Glomerular visceral epithelial cell (primary cell): ENCODE results near the gene RNF150.

ENCODE experiments used
- DNase-seq: peaks from one replicate; pipeline ENCODE4 v3.0.0-alpha.2; 2016; ENCODE audit errors: extremely low spot score

Gene RNF150

DNA sequence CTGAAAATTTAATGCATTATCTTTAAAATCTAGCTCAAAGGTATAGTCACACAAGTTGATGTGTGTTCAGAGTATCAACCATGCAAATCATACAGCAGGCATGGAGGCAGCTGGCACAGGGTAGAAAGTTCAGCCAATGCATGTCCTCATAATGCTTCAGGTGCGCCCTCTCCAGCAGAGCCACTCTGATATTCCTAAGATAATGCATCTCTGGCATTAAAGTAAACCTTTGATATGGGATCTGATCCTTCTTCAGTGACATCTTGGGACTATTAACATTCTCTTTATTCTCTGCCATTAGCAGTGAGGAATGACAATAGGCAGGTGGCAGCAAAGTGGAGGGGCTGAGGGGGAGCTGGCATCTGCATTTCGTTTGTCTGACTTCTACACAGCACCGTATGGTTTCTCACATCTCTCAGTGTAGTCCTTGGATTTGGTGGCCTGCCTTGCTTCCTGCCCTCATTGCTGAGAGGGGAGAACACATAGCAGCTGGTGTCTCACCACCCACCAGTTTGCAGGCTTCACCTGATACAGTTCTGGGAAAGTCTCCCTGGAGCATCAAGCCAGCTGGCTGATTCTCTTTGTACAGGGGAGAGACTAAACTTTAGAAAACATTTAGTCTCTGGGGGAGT is 208.4 kb downstream of the RNF150 start:
- no peak for DNase-seq

DNA sequence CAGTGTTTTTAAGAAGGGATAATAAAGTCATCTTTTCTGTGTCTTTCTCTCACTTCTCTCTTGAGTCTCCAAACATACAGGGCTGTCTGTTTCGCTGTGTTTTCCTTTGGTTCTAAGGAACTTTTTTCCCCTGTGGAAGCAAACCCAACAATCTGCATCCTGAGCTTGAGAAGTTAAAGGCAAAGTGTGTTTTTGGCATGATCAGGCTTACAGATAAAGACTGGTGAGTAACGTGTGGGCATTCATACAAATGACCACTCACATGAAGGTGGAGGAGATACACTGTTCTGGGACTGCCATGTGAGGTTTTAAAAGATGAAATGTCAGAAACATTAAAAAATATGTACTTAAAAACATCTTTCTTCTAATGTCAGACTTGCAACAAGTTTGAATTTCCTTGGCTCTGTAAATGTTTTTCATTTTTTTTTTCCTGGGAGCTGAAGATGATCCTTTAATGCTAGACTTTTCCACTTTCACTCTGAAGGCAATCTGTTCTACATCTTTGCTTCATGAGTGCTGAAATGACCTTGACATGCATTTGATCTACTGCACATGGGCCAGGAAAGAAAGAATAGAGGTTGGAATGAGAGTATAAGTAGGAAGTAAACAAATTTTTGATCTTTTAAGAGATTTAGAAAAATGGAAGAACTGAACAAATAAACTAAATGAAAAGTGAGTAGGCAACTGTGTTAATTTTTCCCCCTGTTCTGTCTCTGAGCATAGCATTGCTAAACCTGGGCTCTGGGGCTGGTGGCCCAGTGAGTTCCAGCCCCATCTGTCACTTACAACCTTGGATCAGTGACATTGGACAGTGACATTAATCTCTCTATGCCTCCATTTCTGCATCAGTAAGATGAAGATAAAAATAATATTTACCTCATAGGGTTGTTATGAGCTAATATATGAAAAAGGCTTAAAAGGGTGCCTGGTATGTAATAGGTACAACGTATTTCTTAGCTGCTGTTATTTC is 226.0 kb downstream of the RNF150 start:
- DNase-seq, result no peak

DNA sequence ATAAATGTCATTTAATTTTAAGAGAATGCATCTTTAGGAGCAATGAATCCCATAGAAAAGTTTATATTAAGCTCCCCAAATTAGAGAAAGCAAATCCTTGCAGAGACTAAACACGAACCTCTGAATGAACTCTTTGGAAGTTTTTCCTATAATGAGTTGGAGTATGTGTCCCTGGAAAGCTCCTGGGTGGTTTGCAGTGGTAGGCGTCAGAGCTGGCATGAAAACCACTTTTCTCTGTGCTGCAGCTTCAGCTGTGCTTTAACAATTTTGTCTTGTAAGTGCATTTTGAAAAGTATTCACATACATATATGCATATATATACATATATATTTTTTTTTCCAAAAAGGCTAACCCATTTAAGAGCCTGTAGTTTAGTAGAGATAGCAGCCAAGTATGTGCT is 228.4 kb downstream of the RNF150 start:
- DNase-seq, result no peak

DNA sequence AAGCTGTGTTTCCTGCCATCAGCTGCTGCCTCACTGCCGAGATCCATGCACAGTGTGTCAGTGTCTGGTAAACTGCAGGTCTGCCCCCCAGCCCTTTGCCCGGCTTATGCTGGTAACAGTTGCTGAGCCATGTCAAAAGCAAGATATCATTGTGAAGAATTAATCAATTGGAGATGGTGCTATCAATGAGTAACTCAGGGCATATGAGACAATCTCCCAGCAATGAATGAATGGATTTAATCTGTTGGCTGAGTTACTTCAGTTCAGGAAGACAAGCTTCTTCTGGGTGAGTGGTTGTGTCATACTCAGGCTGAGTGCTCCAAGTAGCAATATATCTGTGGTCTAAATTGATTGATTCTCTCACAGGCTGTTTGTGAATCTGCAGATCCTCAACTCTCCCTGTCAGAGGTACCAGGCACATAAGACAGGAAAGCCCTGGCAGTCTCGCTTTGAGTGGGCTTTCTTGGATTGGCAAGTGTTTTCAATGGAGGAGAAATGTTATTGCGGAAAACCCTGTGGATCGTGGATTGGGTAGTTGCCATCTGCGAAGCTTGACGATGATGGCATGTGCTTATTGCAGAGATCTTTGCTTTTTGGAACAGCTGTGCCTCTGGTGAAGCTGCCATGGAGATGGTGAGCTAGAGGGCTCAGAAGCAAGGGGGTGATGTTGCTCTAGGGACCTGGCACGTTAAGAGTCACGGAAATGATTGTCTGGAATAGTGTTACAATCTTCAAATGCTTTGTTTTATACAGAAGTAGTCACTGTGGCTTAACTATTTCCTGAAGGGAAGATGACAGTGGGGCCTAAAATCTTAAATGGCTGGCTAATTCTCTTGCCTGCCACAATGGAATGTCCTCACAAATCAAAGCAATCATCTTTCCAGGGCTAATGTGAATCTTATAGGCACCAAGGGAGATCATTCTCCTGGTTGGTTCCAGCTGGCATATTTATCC is 229.5 kb downstream of the RNF150 start:
- no peak for DNase-seq

DNA sequence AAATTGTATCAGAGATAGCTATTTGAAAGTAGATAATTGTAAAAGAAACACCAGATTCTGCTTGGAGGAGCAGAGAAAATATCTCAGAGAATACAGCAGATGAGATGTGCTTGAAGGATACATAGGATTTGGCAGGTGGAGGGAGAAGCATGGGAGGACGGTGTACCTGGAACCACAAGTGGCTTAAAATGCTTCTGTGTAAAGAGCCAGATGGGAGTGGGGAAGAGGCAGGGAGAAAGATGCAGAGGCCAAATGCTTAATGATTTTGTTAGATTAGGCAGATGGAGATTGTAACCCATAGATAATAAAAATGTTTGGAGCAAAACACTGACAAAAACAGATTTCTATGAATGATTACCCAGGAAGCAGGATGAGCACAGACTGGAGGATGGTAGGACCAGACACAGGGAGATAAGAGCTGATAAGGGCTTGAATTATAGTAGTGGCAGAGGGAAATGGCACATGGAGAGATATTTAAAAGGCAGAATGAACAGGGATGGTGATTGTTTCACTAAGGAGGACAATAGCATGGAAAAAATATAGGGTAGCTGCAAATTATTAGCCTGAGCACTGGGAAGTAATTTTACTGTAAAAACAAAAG is 231.4 kb downstream of the RNF150 start:
- DNase-seq, result no peak

DNA sequence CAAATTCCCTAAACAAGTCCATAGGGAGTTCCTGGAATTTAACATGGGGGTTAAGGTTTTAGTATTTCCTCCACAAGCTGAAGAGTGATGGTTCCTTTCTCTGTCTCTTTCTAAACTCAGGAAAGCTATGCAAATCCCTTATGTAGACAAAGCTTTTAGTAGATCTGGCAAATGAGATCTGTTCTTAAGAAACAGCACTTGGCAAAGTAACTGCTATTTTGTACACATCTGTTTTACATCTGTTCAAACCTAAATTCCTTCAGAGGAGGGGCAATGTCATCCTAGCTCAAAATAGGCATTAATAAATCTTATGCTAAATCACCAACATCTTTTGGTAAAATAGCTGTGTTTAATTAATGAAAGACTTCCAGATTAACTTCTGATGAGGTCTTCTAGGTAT is 239.3 kb downstream of the RNF150 start:
- DNase-seq, result no peak

DNA sequence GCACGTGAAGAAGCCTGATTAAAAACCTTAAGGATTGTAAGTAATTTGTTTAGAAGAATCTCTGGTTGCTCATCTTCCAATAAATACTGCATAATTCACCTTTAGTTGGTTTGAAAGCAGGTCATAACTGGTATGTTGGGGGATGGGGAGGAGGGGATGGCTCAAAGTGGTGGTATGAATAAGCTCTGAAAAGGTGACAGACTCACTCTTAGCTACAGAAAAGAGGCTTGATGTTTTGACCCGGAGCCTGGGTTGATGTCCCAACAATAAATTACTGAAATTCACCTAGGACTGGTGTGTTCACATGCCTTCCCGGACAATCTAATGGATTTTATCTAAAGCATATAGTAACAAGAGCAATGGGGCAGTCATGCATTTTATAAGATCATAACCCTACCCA is 245.2 kb downstream of the RNF150 start:
- no peak for DNase-seq

DNA sequence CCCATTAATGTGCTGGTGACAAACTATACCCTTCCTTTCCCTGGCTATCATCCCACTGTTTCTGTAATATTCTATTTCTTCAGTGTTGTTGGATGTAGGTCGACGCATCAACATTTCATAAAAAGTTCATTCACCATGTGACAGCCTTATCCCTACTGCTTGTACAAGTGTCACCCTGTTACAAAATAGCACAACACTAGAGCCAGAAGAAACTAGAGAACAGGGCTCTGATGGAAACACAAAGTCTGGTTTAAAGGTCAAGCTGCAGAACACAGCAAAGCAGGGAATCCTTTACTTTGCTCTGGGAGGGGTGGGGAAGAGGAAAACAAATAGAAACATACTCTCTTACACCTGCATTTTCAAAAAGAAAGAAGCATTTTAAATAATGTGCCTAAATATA is 245.8 kb downstream of the RNF150 start:
- DNase-seq, result no peak

DNA sequence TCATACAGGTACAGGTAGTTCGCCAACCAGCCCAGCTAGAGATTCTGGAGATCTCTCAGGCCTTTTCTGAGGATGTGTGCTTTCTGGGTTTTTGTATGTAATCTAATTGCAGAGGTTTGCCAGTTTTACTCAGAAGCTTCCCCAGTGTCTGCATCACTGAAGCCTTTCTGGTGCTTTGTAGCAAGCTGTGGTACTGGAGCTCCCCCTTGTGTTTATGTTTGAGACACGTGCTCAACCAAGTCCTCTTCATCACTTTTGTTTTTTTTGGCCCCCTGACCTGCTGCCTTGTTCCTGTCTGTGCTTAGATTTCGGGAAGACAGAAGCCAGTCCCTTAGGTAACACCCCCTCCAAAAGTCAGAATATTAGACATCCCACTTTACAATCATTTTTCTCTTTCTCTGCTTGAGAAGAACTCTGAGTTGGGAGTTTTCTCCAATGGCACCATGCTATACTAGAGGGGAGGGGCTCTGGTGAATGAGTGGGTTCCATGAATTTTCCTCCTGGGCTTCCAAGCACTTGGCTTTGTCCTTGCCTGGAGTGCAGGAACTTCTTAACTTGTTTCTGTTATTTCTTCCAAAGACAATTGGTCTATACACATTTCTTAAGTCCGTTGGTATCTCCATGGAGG is 248.7 kb downstream of the RNF150 start:
- DNase-seq, result peak; percentile 56

DNA sequence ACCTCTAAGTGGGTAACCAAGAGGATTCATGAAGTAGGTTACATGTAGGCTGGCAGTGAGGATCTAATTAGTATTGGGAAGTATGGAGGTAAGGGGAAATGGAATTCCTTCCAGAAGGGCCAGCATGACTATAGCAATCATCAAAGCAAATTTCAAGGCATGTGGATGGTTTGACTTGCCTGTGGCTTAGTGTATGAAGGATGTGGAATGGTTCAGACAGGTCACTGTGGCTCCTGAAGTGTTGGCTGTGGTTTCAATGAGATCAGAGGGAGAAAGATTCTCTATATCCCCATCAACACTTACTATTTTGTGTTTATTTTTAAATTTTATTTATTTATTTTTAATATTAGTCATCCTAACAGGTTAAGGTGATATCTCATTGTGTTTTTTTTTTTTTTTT is 255.5 kb downstream of the RNF150 start:
- no peak for DNase-seq

DNA sequence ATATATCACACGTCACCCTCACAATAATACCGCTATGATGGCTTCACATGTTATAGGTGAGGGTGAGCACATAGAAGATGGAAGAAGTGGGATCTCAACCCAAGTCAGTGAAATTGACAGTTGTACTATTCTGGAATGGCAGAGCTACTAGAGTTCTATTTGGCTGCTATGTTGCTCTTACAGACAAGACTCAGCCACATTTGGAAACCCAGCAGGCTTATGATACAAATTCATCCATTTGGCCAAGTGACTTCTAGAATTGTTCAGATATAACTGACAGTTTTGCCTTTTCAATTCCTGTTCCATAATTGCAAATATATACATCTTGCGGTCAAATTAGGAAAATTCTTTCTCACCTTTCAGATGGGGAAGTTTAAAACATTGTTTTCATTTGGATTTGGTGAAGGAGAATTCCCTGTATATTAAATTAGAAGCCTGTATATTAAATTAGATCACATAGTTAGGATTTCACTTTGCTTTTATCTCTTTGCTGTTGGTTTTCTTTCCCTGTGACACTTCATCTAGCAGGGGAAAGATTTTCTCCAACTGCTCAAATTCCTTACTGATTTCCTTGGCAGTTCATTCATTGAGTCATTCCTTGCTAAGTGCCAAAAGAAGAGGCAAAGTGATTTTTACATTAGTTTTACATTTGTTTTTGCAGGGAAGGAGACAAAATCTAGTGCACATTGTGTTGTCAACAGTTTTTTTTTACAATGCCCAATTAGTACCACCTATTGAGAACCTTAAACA is 256.5 kb downstream of the RNF150 start:
- DNase-seq, result no peak

DNA sequence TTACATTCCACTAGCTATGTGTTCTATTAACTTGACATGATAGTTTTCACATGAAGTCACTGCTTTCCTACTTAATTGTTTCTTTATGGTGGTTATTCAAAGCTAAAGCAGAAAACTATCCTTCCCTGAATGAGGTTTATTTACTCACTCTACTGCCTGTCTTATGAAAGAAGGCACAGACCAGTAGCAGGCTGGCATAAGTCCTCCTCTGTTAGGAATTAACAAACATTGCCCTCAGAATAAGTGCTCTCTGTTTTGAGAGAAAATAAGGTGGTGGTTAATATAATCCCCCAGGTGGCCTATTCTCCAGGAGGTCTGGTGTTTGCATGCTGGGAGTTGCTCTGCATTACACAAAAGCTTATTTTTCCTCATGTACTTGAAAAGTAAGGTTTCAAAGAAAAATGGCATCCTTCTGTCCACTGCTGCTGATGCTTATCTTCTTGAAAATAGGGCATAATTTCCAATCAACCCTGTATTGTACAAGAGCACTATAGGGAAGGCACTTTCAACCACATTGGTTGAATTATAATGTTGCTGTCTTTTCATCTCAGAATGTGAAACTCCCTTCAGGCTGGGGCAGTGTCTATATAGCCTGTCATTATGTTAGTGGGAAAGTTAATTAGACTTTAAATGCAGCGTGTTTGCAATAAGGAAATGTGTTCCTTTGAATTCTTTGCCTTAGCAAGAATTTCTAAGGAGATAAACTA is 257.4 kb downstream of the RNF150 start:
- DNase-seq, result no peak

DNA sequence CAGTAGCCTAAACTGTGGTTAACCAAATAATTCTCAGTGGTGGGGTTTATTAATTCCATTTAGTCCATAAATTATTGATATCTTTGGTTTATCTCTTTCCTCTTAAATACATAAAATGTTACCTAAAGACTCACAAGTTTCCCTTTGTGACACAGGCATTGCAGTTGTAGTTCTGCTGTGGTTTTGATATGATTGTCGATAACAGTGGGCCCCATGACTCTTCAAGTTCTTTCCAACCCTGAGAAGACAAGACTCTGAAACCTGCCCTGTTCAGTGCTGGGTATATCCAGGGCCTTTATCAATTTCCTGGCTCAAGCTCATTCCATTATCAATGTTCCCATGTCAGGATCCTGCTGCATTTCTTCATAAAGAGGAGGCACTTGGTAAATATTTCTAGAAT is 259.2 kb downstream of the RNF150 start:
- DNase-seq, result no peak

DNA sequence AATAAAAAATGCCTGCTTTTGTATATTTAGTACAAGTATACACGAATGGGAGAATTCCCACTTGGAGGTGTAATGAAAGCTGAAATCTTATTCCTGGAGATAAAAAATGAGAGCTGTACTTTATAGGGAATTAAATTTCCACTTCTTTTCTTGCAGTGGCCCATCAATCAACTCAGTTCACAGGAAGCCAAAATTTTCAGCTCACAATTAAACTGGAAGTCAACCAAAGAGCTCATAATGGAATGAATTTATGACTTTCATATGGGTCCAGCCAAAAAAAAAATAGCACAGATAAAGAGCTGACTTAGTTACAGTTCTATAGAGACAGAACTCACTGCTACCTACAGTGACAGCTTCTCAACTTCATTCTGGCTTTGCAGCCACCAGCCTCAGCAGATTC is 261.9 kb downstream of the RNF150 start:
- DNase-seq, result no peak

DNA sequence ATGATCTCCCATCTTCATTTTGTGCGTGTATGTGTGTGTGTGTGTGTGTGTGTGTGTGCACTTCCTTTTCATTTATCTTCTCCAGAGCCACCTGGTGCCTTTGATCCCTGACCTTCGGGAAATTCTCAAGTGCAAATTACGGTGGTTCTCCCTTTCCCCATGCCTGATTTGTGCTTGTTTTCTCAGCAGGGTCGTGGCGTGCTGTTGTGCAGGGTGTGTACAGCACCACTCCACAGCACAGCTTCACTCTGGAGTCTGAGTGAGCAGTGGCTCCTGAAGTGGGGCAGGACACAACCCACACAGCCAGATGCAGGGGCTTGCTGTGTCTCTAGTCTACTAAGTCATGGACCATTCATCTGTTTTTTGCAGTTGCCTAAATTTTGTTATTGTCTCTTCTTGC is 262.8 kb downstream of the RNF150 start:
- DNase-seq, result no peak

DNA sequence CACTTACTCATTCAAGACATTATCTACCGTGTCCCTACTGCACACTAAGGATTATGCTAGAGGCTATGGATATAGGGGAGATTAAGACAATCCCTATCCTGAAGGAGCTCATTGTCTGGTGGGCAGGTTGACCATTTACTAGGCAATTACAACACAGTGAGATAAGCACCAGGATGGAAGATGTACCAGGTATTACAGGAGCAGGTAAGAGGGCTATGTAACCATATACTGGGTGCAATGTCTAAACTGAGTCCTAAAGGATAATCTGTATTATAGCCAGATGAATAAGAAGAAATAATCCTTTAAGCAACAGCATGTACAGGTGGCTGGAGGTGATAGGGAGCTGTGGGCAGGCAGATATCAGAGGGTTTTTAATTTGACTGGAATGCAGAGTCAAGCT is 263.8 kb downstream of the RNF150 start:
- no peak for DNase-seq

DNA sequence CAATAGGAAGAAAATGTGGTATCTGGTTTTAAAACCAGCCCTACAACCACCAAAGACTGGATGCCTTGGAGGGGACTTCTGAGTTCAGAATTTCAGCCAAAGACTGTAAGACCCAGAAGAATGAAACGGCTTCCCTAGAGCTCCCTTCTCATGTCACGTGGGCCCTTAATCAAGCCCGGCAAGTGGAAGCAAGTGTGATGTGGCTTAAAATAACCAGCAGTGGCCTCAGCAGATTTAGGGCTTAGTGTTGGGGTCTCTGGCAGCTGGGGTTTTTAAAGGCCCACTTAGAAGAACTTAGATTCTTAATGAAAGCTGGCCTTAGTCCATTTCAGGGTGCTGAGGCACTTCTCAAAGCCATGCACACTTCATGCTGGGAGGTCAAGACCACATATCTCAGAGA is 265.9 kb downstream of the RNF150 start:
- DNase-seq, result no peak

DNA sequence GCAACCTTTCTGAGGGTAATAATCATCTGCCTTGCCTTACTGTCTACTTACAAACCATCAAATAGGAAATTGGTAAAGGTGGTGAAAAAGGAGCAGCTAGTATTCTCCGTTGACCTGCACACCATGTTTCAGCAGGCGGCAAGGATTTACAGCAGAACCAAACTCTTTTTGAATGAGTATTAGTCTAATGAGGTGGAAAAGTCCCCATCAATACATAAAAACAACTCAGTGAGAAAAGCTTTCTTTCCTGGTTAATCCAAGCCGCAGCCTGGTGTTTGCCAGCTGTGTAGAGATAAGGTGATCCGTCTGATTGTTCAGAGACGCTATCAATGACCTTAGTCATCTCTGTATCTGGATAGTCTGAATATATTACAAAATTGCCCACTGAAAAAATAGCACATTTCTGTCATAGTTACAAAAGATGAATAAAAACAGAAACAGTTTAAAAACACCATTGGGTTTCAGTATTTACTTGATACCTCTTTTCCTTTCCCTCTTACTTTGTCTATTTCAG is 266.7 kb downstream of the RNF150 start:
- DNase-seq, result no peak
